ENCODE measurements around the gene GPER1. TPM values are rescaled to one million over a fixed set of nuclear protein-coding genes. Genes with fewer than 3 reads are reported as not detected.

The GPER1 gene
- total RNA-seq, 4 donors from 2014 or later: 1.1 to 4.5 (median 3.1) TPM

- WGBS, 2 donors: 92 to 94% methylated on average over 16 of the region's 16 CpGs
- H3K4me3 ChIP-seq (ENCODE audit: low read depth, poor library complexity, severe bottlenecking): no peak overlapping the region
- TF ChIP-seq POLR2A (IDR thresholded peaks at IDR 0.05): no peak
- TF ChIP-seq CTCF (IDR thresholded peaks at IDR 0.05): no peak
- intact Hi-C loops (cut with DNase I; ENCODE audit: low total_unique reads): no loop called here
- no peak for DNase-seq (ENCODE audit: low spot score in 2 of 2)
Measured at GRCh38 chr7:1080921-1081255, 7.0 kb upstream of the GPER1 start.

GRCh38 chr7:1081336-1081735 lies 6.6 kb upstream of the GPER1 start:
- intact Hi-C loops (cut with DNase I; ENCODE audit: low total_unique reads): no loop called here
- H3K4me3 ChIP-seq (ENCODE audit: low read depth, poor library complexity, severe bottlenecking): no peak overlapping the region
- no peak for TF ChIP-seq POLR2A (IDR thresholded peaks at IDR 0.05)
- TF ChIP-seq CTCF (IDR thresholded peaks at IDR 0.05): no peak
- 92 to 94% methylated on average over 9 to 20 of the region's 20 CpGs for WGBS, 2 donors
- DNase-seq (ENCODE audit: low spot score in 2 of 2): no peak

- DNase-seq (ENCODE audit: low spot score in 2 of 2): no peak
- no peak for TF ChIP-seq POLR2A (IDR thresholded peaks at IDR 0.05)
- no peak for TF ChIP-seq CTCF (IDR thresholded peaks at IDR 0.05)
- WGBS, 2 donors: 84 to 88% methylated on average over 31 of the region's 31 CpGs
- intact Hi-C loops (cut with DNase I; ENCODE audit: low total_unique reads): no loop called here
- H3K4me3 ChIP-seq (ENCODE audit: low read depth, poor library complexity, severe bottlenecking): no peak overlapping the region
Measured at GRCh38 chr7:1081931-1082401, 5.9 kb upstream of the GPER1 start.

GRCh38 chr7:1083729-1084657 lies 3.9 kb upstream of the GPER1 start:
- intact Hi-C loops (cut with DNase I; ENCODE audit: low total_unique reads): no loop called here
- TF ChIP-seq POLR2A (IDR thresholded peaks at IDR 0.05): no peak
- no peak for TF ChIP-seq CTCF (IDR thresholded peaks at IDR 0.05)
- 67 to 68% methylated on average over 45 of the region's 45 CpGs for WGBS, 2 donors
- no peak overlapping the region for H3K4me3 ChIP-seq (ENCODE audit: low read depth, poor library complexity, severe bottlenecking)
- peak; percentile 50 to 92 for DNase-seq (ENCODE audit: low spot score in 2 of 2)

- intact Hi-C loops (cut with DNase I; ENCODE audit: low total_unique reads): no loop called here
- 85 to 86% methylated on average over 10 of the region's 10 CpGs for WGBS, 2 donors
Measured at GRCh38 chr7:1085266-1085665, 2.6 kb upstream of the GPER1 start.

More at GRCh38 chr7:1085266-1085665, 2.6 kb upstream of the GPER1 start:
- no peak for TF ChIP-seq CTCF (IDR thresholded peaks at IDR 0.05)
- TF ChIP-seq POLR2A (IDR thresholded peaks at IDR 0.05): no peak
- no peak for DNase-seq (ENCODE audit: low spot score in 2 of 2)
- H3K4me3 ChIP-seq (ENCODE audit: low read depth, poor library complexity, severe bottlenecking): no peak overlapping the region

All from lower leg skin (tissue), 4 donors.